ENCODE data around the gene LKAAEAR1.
A peak's percentile ranks its signal among the peaks of the same experiment; 100 is the strongest.

The LKAAEAR1 gene

DNA sequence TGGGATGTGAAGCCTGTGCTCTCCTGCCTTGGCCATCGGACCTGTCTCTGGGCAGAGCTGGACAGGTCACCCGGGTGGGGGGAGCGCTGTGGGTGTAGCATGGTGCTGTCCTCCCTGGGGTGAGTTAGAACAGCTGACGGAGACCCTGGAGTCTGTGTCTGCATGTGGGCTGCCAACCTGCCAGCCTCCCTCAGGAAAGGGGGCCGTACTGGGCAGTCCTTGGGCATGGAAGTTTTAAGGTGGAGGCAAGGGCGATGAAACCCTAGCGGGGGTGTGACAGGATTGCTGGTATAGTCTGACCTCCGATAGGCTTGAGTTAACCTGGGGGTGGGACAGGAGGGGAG lies 37.2 kb downstream of the LKAAEAR1 start:
- no peak overlapping the region for H3K4me3 ChIP-seq (replicated peaks; ENCODE audit: low read depth, low read length)
- DNase-seq (ENCODE audit: low read depth): no peak
- TF ChIP-seq, protein P1, sequence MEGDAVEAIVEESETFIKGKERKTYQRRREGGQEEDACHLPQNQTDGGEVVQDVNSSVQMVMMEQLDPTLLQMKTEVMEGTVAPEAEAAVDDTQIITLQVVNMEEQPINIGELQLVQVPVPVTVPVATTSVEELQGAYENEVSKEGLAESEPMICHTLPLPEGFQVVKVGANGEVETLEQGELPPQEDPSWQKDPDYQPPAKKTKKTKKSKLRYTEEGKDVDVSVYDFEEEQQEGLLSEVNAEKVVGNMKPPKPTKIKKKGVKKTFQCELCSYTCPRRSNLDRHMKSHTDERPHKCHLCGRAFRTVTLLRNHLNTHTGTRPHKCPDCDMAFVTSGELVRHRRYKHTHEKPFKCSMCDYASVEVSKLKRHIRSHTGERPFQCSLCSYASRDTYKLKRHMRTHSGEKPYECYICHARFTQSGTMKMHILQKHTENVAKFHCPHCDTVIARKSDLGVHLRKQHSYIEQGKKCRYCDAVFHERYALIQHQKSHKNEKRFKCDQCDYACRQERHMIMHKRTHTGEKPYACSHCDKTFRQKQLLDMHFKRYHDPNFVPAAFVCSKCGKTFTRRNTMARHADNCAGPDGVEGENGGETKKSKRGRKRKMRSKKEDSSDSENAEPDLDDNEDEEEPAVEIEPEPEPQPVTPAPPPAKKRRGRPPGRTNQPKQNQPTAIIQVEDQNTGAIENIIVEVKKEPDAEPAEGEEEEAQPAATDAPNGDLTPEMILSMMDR (IDR thresholded peaks at IDR 0.05; ENCODE audit: low read length, missing control alignments): no peak

DNA sequence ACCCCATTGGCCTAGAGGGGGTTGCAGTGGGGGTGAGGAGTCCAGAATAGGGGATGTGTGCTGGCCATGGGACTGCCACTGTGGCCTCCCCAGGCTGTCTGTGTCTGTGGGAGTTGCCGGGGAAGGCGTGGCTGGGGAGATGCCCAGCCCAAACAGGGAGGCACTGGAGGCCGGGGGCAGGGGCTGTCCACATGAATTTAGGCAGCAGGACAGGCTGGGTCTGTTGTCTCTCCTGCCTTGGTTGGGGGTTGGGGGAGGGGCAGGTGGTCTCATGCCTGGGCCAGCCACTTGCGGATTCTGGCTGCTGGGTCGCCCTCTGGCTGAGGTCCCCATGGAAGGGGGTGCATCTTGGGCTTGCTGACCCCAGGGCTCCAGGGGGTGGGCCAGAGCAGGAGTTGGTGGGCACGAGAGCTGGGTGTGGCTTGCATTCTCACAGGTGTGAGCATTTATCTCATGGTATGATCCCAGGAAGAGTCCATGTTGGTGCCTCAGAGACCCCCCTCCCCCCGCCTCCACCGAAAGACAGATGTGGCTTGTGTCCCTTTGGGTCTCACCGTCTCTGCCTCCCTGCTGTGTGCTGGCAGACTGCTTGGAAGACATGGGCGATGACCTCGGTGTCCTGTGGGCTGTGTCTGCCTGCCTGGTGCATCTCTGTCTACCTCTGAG lies 38.7 kb downstream of the LKAAEAR1 start:
- H3K4me3 ChIP-seq (replicated peaks; ENCODE audit: low read depth, low read length): no peak overlapping the region
- TF ChIP-seq, protein P1 (IDR thresholded peaks at IDR 0.05; ENCODE audit: low read length, missing control alignments): no peak
- DNase-seq (ENCODE audit: low read depth): no peak

DNA sequence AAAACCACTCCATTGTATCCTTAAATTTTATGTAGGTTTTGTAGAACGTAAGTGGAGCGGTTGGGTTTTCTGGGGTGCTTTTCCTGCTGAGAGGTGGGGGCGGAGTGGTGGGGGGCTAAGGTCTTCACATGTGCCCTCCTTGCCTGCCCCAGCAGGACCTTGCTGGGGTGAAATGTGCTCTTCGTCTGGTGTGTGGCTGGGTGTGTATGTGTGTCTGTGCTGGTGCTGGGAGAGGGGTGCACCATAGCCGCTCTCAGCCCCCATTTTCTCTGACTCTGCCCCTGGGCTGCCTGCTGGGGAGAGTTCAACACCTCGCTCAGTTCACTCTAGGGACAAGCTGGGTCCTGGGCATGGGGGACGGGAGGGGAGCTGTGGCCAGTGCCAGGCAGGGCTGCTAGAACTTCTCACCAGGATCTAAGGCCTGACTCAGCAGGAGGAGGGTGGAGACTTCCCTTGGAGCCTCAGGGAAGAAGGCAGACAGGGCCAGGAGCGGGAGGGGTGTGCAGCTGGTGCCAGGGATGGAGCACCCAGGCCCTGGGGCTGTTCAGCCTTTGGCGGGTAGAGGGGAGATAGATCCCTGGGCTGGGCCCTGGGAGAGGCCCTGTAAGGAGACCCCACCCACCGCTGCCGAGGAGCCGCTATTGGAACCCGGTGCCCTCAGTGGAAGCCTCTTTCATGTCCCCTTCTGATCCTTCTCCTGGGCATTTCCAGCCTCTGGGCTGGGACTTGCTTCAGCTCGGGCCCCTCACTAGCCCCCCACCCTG lies 39.5 kb downstream of the LKAAEAR1 start:
- DNase-seq (ENCODE audit: low read depth): peak; percentile 57
- no peak overlapping the region for H3K4me3 ChIP-seq (replicated peaks; ENCODE audit: low read depth, low read length)
- TF ChIP-seq, protein P1 (IDR thresholded peaks at IDR 0.05; ENCODE audit: low read length, missing control alignments): no peak

DNA sequence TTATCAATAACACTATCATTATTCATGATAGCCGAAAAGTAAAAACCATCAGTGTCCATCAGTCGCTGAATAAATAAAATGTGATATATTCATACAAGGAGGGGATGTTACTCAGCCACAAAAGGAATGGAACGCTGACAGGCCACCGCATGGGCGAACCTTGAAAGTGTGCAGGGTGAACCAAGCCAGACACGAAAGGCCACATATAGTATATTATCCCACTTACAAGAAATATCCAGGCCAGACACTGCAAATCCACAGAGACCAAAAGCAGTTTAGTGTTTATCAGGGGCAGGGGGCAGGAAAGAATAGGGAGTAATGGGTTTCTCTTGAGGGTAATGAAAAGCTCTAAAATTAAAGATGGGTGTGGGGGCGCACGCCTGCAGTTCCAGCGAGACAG lies 40.4 kb downstream of the LKAAEAR1 start:
- DNase-seq (ENCODE audit: low read depth): no peak
- TF ChIP-seq, protein P1 (IDR thresholded peaks at IDR 0.05; ENCODE audit: low read length, missing control alignments): no peak
- no peak overlapping the region for H3K4me3 ChIP-seq (replicated peaks; ENCODE audit: low read depth, low read length)

DNA sequence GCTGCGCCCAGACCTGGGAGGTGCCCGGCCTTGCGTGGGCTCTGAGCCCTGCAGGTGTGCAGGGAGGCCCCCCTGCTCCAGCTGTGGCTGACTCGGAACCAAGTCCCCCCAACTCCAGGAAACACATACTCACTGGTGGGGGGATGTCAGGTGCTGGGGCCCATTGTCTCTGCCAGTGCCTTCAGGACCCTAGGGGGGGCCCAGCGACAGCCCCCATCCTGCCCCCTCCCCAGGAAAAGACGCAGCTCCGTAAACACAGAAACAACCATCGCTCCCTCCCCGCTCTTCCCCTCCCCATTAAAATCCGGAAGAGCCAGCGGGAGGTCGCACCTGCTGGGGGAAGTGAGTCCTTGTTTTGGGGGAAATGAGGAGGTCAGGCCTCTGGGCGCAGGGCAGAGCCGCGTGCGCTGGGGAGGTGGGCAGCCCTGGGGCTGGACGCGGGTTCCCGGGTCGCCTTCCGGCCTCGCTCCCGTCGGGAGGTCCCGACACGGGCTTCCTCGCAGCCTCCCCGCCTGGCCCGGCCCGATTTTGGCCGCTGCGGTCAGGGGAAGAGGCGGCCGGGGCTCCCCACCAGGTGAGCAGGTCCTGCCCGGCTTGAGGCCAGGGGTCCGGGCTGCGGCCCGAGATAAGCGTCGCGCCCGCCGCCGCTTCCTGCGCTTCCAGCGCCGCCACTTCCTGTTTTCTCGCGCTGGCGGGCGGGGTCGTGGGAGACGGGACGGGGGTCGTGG lies 42.0 kb downstream of the LKAAEAR1 start:
- TF ChIP-seq, protein P1 (IDR thresholded peaks at IDR 0.05; ENCODE audit: low read length, missing control alignments): no peak
- peak overlapping the region; percentile 30 for H3K4me3 ChIP-seq (replicated peaks; ENCODE audit: low read depth, low read length)
- no peak for DNase-seq (ENCODE audit: low read depth)

DNA sequence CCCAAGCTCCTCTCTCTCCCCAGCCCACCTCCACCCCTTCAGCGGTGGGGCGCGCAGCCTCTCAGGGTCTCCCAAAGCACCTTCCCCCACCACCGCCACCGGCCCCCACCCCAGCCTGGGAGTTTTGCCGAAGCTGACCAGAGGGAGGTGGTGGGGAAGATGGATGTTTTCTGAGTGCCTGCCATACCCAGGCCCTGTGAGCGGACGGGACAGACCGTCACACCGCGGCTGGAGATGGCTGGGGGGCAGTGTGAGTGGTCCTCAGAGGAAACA lies 42.5 kb downstream of the LKAAEAR1 start:
- no peak overlapping the region for H3K4me3 ChIP-seq (replicated peaks; ENCODE audit: low read depth, low read length)
- TF ChIP-seq, protein P1 (IDR thresholded peaks at IDR 0.05; ENCODE audit: low read length, missing control alignments): no peak
- DNase-seq (ENCODE audit: low read depth): no peak

Data from fibroblast of pulmonary artery (primary cell).